HG02571 (cell line): Measurements from ENCODE around the gene KRTAP4-4.
"Not testable (repeated sequence)": the region's sequence is repeated elsewhere in the genome, so short reads cannot be mapped to it uniquely, and the experiment has no call there.

Experiments
- ATAC-seq: cut with Tn5 transposase; IDR thresholded peaks from one replicate; pipeline ENCODE4 v1.9.1; 2021; ENCODE audit warnings: mild to moderate bottlenecking, moderate library complexity; ENCODE audit not compliant: unreplicated experiment

KRTAP4-4 gene

GRCh38 chr17:41160648-41161047 is at the start of gene KRTAP4-4:
Gene KRTAP4-4 (minus strand): TSS chr17:41160748. CDS start chr17:41160691, 57 bp downstream.
- no peak for ATAC-seq

DNA sequence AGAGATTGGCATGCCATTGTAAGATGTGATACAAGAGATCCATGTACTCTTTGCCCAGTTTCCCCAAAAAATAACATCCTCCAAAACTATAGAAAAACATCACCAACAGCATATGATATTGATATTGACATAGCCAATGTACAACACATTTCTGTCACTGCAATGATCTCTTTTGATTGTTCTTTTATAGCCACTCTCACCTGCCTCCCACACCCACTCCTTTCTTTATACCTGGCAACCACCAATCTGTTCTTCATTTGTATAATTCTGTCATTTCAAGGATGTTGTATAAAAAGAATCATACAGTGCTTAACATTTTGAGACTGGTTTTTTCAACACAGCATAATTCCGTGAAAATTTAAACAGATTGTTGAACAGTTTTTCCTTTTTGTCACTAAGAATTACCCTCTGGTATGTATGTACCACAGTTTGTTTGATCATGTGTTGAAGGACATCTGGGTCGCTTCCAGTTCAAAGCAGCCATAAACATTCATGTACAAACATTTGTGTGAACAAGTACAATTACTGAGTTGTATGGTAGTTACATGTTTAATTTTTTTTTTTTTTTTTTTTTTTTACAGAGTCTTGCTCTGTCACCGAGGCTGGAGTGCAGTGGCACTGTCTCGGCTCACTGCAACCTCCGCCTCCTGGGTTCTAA is 39.0 kb upstream of the KRTAP4-4 start:
- ATAC-seq = no peak

- no peak for ATAC-seq
Measured at GRCh38 chr17:41196068-41196467, 35.5 kb upstream of the KRTAP4-4 start.

DNA sequence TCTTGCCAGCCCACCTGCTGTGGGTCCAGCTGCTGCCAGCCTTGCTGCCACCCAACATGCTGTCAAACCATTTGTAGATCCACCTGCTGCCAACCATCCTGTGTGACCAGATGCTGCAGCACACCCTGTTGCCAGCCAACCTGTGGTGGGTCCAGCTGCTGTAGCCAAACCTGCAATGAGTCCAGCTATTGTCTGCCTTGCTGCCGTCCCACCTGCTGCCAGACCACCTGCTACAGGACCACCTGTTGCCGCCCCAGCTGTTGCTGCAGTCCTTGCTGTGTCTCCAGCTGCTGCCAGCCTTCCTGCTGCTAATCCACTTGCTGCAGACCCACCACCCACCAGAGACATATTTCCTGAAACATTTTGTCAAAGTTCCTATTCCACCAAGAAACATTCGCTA is 29.8 kb upstream of the KRTAP4-4 start:
- ATAC-seq = no peak

- not testable (repeated sequence) for ATAC-seq
Measured at GRCh38 chr17:41189837-41190318, 29.3 kb upstream of the KRTAP4-4 start, which contains the start of gene KRTAP9-1. Gene KRTAP9-1 (plus strand): TSS chr17:41189887. CDS start chr17:41189887, 0 bp downstream.

DNA sequence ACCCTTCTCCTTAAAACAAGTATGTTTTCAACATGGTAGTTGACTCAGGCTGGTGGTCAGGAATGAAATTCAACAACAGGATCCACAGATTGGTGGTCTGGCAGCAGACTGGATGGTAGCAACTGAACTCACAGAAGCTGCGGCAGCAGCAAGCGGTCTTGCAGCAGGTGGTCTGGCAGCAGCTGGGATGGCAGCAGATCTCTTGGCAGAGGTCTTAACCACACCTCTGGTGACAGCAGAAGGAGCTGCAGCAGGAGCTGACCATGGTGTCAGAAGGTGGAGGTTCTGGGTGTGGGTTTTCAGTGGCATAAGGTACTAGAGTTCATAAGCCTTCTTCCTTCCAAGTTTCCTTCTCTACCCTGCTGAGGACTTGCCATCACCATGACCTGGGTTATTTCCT is 26.3 kb upstream of the KRTAP4-4 start:
- no peak for ATAC-seq

DNA sequence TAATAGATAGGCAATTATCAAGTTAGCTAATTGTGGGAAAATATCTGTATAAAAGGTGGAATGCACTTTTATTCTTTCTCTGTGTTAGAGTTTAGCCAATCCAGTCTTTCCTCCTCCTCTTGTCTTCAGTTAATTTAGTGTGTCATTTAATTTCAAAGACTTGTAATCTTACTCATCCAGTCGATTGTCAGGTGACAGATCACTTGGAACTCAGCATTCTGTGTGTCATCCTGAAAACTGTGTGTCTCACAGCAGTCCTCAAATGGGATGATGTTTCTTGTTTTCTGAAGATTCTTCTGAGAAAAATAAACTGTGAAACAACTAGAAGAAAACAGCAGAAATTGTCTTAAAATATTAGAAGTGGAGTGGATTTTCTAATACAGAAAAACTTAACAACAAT is 24.5 kb upstream of the KRTAP4-4 start:
- ATAC-seq = no peak

GRCh38 chr17:41184480-41184961 is 24.0 kb upstream of the KRTAP4-4 start, which contains the start of gene KRTAP4-1:
Gene KRTAP4-1 (minus strand): TSS chr17:41184911. CDS start chr17:41184854, 57 bp downstream.
- ATAC-seq = no peak

- no peak for ATAC-seq
Measured at GRCh38 chr17:41178843-41179616, 18.5 kb upstream of the KRTAP4-4 start.

- no peak for ATAC-seq
Measured at GRCh38 chr17:41178341-41178740, 17.8 kb upstream of the KRTAP4-4 start.

GRCh38 chr17:41177727-41178271 is 17.3 kb upstream of the KRTAP4-4 start, which contains the start of gene KRTAP4-2:
Gene KRTAP4-2 (minus strand): TSS chr17:41178221. CDS start chr17:41178164, 57 bp downstream.
- no peak for ATAC-seq

GRCh38 chr17:41176744-41177387 is 16.3 kb upstream of the KRTAP4-4 start:
- ATAC-seq = no peak

GRCh38 chr17:41171886-41172285 is 11.3 kb upstream of the KRTAP4-4 start:
- no peak for ATAC-seq

GRCh38 chr17:41168121-41168520 is 7.6 kb upstream of the KRTAP4-4 start, which contains the start of gene KRTAP4-3:
Gene KRTAP4-3 (minus strand): TSS chr17:41168221. CDS start chr17:41168172, 49 bp downstream.
- no peak for ATAC-seq

DNA sequence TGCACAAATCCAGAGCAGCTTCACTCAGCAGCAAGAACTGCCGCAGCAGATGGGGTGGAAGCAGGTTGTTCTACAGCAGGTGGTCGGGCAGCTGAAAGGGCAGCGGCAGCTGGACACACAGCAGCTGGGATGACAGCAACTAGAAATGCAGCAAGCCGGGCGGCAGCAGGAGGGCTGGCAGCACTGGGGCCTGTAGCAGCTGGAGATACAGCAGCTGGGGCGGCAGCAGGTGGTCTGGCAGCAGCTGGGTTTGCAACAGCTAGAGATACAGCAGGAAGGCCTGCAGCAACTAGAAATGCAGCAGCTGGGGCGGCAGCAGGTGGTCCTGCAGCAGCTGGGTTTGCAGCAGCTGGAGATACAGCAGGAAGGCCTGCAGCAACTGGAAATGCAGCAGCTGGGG is 7.0 kb upstream of the KRTAP4-4 start:
- ATAC-seq = no peak

- ATAC-seq = no peak
Measured at GRCh38 chr17:41163828-41164227, 3.3 kb upstream of the KRTAP4-4 start.

GRCh38 chr17:41160190-41160589 is 358 bp downstream of the KRTAP4-4 start:
- not testable (repeated sequence) for ATAC-seq

- ATAC-seq = no peak
Measured at GRCh38 chr17:41153856-41154255, 6.7 kb downstream of the KRTAP4-4 start.

- no peak for ATAC-seq
Measured at GRCh38 chr17:41151525-41151924, 9.0 kb downstream of the KRTAP4-4 start.

DNA sequence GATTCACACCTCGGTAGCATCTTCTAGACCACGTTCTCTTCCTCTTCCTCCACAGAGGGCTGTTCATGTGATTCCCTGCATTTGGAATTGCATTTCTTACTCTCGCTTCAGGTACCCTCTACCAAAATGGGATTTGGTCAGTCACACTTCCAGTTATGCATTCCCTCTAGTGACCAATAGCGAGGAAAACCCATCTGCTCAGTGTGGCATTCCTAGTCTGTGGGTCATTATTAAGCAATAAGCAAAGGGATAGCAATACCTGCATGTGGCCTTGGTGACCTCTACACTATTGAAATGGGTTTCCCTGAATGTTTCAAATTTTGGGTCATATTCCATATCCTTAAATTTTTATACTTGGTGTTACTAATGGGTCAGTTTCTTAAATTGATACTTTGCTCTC is 10.5 kb downstream of the KRTAP4-4 start:
- no peak for ATAC-seq

- no peak for ATAC-seq
Measured at GRCh38 chr17:41149652-41149985, 10.9 kb downstream of the KRTAP4-4 start, which contains the start of gene KRTAP4-5. Gene KRTAP4-5 (minus strand): TSS chr17:41149825. CDS start chr17:41149767, 58 bp downstream.
